GM12892 (cell line): ENCODE measurements around the gene RGS7.

Experiments used
- POLR2A ChIP-seq: IDR thresholded peaks from 2 replicates; pipeline ENCODE4 v1.6.1; 2011; ENCODE audit warnings: low read depth, low read length, control low read depth
- POLR2AphosphoS5 ChIP-seq: IDR thresholded peaks from 2 replicates; pipeline ENCODE4 v1.6.1; 2011; ENCODE audit warnings: low read depth, low read length, control low read depth
- TAF1 ChIP-seq: IDR thresholded peaks from 2 replicates; pipeline ENCODE4 v1.6.1; 2011; ENCODE audit warnings: low read depth, mild to moderate bottlenecking, control low read depth, low read length, borderline replicate concordance

- no peak for TF ChIP-seq POLR2A
- no peak for TF ChIP-seq TAF1
- TF ChIP-seq POLR2AphosphoS5 = no peak
These were observed 391.4 kb downstream of the RGS7 start for GRCh38 chr1:240965581-240966091.
